GM12865 (cell line): ENCODE results near the gene RAB33B.
A peak's percentile ranks its signal among the peaks of the same experiment; 100 is the strongest.
"Not testable (repeated sequence)": the region's sequence is repeated elsewhere in the genome, so short reads cannot be mapped to it uniquely, and the experiment has no call there.

Experiments used
- DNase-seq: peaks from one replicate; pipeline ENCODE4 v3.0.0; 2010; ENCODE audit warnings: low read depth
- H3K4me3 ChIP-seq: 2 replicates; pipeline ENCODE4 v1.5.1; 2011; ENCODE audit warnings: mild to moderate bottlenecking, low read depth, low read length, control low read depth
- TF ChIP-seq, protein P1 (sequence below): IDR thresholded peaks from 2 replicates; pipeline ENCODE4 v1.5.1; 2011; ENCODE audit warnings: low read length, control low read depth, low read depth, inconsistent platforms; ENCODE audit not compliant: insufficient read depth; ENCODE audit errors: missing control alignments

RAB33B gene

DNA sequence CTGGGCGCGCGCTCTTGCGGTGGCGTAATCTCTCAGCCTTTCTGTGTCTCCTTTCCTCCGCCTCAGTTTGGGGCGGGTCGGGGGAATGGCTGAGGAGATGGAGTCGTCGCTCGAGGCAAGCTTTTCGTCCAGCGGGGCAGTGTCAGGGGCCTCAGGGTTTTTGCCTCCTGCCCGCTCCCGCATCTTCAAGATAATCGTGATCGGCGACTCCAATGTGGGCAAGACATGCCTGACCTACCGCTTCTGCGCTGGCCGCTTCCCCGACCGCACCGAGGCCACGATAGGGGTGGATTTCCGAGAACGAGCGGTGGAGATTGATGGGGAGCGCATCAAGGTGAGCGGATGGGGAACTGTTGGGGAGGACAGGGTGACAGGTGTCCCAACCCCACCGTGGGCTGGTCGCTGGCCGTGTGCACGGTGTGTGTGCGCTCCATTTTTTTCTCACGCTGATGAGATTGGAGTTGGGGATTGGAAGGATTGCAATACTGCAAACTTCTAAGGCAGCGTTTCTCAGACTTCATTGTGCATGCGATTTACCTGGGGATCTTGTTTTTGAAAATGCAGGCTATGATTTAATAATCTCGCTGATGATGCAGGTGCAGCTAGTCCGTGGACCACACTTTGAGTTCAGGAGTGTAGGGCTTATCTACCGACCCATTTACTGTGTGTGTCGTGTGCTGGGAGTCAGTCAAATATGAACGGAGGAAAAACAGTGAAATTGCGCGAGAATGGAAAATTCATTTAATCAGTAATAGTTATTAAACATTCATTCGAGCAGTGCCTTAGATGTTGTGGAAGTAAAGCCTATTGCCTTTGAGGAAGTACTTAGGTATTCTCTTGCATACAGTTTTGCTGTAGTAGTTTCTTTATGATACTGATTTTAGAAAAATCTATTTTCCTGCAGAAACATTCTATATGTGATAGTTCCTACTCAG lies at the start of gene RAB33B:
Gene RAB33B, plus strand, starts transcription at position 11 of the 935 bp plus-strand sequence. Its CDS starts 75 bp downstream, at position 86.
- DNase-seq, result no peak
- H3K4me3 ChIP-seq, result peak within 1 kb of the TSS; percentile 92
- TF ChIP-seq, protein P1, sequence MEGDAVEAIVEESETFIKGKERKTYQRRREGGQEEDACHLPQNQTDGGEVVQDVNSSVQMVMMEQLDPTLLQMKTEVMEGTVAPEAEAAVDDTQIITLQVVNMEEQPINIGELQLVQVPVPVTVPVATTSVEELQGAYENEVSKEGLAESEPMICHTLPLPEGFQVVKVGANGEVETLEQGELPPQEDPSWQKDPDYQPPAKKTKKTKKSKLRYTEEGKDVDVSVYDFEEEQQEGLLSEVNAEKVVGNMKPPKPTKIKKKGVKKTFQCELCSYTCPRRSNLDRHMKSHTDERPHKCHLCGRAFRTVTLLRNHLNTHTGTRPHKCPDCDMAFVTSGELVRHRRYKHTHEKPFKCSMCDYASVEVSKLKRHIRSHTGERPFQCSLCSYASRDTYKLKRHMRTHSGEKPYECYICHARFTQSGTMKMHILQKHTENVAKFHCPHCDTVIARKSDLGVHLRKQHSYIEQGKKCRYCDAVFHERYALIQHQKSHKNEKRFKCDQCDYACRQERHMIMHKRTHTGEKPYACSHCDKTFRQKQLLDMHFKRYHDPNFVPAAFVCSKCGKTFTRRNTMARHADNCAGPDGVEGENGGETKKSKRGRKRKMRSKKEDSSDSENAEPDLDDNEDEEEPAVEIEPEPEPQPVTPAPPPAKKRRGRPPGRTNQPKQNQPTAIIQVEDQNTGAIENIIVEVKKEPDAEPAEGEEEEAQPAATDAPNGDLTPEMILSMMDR, result no peak

DNA sequence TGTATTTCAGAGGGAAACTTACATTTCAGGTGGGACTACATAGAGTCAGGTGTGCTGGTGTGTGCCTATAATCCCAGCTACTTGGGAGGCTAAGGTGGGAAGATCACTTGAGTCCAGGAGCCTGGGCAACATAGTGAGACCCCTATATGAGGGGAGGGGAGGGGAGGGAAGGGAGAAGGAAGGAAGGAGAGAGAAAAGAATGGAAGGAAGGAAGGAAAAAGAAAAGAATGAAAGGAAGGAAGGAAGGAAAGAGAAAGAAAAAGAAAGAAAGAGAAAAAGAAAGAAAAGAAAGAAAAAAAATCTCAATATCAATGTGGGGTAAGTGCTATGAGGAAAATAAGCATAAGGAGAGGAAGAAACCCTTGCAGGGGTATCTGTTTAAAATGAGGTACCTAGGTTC lies 43.6 kb upstream of the RAB33B start:
- no peak overlapping the region for H3K4me3 ChIP-seq
- no peak for DNase-seq
- TF ChIP-seq, protein P1, result no peak

DNA sequence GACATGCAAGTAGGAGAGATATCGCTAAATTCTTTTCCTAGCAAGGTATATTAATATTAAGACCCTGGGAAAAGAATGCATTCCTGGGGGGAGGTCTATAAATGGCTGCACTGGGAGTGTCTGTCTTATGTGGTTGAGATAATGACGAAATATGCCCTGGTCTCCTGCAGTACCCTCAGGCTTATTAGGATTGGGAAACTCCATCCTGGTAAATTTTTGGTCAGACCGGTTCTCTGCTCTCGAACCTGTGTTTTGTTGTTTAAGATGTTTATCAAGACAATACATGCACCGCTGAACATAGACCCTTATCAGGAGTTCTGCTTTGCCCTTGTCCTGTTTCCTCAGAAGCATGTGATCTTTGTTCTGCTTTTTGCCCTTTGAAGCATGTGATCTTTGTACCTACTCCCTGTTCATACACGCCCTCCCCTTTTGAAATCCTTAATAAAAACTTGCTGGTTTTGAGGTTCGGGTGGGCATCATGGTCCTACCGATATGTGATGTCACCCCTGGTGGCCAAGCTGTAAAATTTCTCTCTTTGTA lies 39.2 kb upstream of the RAB33B start:
- not testable (repeated sequence) for DNase-seq, H3K4me3 ChIP-seq

DNA sequence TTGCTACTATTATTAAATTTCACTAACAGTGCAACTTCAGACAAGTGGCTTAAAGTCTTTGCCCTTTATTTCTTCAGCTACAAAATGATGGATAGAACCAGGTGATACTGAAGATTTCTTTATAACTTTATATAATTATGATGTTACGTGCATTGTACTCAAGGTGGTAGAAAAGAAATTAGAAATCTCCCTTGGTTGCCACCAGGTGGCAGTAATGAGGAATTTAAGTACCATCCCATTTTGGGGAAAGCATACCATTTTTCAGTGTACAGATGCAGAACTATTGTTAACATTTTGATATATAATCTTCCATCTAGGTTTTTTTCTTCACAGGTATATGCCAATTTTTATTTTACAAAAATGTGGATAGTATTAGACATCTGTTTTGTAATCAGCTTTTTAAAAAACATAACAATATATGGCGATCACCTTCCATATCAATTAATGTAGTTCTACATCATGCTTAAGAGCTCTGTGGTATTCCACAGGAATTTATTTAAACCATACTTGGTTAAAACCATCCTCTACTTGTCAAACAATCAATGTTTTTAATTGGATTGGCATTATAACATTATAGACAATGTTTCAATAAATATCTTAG lies 37.7 kb upstream of the RAB33B start:
- TF ChIP-seq, protein P1, result peak; percentile 55
- peak; percentile 62 for DNase-seq
- no peak overlapping the region for H3K4me3 ChIP-seq

DNA sequence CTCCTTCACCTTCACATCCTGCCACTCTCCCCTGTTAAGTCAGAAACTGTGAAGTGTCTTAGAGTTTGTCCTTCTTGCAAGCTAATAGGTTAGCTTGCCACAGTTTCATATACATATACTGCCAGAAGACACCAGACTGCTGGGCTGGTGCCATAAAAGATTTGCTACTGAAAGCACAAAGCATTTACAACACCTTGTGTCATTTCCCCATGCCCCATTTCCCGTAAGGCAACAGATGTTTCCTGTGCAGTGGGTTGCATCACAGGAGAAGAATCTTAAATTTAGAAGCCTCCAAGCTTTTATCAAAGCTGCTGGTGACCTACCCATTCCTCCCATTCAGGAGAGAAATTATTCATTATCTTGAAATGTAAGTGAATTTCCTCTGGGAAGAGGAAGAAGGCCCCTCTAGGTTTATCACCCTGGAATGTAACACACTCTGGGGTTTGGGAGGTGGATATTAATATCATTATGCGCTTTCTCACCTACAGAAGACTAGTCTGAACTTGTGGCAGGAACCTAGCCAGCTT lies 34.5 kb upstream of the RAB33B start:
- H3K4me3 ChIP-seq, result no peak overlapping the region
- TF ChIP-seq, protein P1, result no peak
- peak; percentile 31 for DNase-seq

DNA sequence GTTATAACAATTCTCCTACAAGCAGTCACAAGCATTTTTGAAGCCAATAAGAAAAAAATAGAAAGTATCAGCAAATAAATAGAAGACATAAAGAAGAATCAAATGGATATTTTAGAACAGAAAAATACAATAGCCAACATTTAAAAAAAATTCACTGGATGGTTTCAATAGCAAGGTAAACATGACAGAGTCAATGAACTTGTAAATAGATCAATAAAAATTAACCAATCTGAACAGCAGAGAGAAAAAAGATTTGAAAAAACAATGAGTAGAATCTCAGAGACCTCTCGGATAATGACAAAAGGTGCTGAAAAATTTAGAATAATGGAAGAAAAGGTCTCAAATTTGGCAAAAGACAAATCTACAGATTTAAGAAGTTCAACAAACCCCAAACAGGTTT lies 33.3 kb upstream of the RAB33B start:
- no peak for DNase-seq
- H3K4me3 ChIP-seq, result no peak overlapping the region
- TF ChIP-seq, protein P1, result no peak

DNA sequence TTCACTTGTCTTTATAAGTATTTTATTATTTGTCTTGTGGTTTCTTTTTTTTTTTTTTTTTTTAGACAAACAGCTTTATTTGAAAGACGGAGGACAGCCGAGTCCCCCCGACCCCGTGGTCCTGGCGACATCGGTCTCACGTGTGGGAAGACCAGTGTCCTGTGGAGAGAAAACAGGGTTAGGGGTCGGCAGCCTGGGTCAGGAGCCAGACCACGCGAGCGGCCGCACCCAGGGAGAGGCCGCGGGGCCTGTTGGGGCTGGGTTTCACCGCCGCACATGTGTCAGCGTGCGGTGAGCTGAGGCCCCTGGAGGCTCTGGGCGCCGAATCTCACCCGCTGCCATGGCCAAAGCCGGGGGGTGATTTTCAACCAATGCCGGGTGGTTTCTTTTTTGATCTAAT lies 17.8 kb upstream of the RAB33B start:
- TF ChIP-seq, protein P1, result no peak
- no peak overlapping the region for H3K4me3 ChIP-seq
- no peak for DNase-seq
